Activated CD8-positive, alpha-beta T cell treated with anti-CD3 and anti-CD28 coated beads for 36 hours (primary cell): ENCODE data around the gene UBASH3B. TPM values are rescaled to one million over a fixed set of nuclear protein-coding genes. Genes with fewer than 3 reads are reported as not detected.
"Not testable (repeated sequence)": the region's sequence is repeated elsewhere in the genome, so short reads cannot be mapped to it uniquely, and the experiment has no call there.

Experiments used
- ATAC-seq: fragments of 200-7000 bp; cut with Tn5 transposase; one replicate; pipeline ENCODE4 v1.10.0; 2021; ENCODE audit warnings: mild to moderate bottlenecking, moderate library complexity
- CTCF ChIA-PET: fragments of 350-600 bp; sonication (Branson Sonifier 250); formaldehyde crosslinking; loops from one replicate; lab custom pipeline; 2021; ENCODE audit warnings: antibody characterized with exemption; lab: Charles Lee
- POLR2A ChIA-PET: fragments of 350-600 bp; sonication (Branson Sonifier 250); formaldehyde crosslinking; loops from one replicate; lab custom pipeline; 2021; ENCODE audit warnings: antibody characterized with exemption; lab: Charles Lee
- DNase-seq: peaks from one replicate; pipeline ENCODE4 v3.0.0-alpha.2; 2020
- H3K27ac Mint-ChIP-seq: one replicate; pipeline ENCODE4 v1.8.0; 2021; ENCODE audit warnings: mild to moderate bottlenecking, mixed read lengths
- H3K27me3 Mint-ChIP-seq: one replicate; pipeline ENCODE4 v1.8.0; 2021; ENCODE audit warnings: mixed read lengths
- H3K36me3 Mint-ChIP-seq: one replicate; pipeline ENCODE4 v1.8.0; 2021; ENCODE audit warnings: low read depth, mixed read lengths
- H3K4me1 Mint-ChIP-seq: one replicate; pipeline ENCODE4 v1.8.0; 2021; ENCODE audit warnings: low read depth, mixed read lengths
- H3K4me3 Mint-ChIP-seq: one replicate; pipeline ENCODE4 v1.8.0; 2021; ENCODE audit warnings: mild to moderate bottlenecking, moderate library complexity, mixed read lengths
- H3K9me3 Mint-ChIP-seq: one replicate; pipeline ENCODE4 v1.8.0; 2021; ENCODE audit warnings: mixed read lengths
- CTCF ChIP-seq: fragments of 200-600 bp; IDR thresholded peaks from one replicate; pipeline ENCODE4 v1.8.0; 2022; ENCODE audit warnings: antibody characterized with exemption, mild to moderate bottlenecking
- intact Hi-C: fragments of 100-400 bp; cut with micrococcal nuclease; formaldehyde crosslinking; loops from one replicate; pipeline ENCODE4 v1.10.0; 2022
- total RNA-seq, 2 experiments: library from RNA; stranded (reverse); gene quantifications; one replicate each; pipeline ENCODE4 v1.2.3, GENCODE V29; 2021

The UBASH3B gene
- total RNA-seq, 2 experiments from 2014 or later, result 36.1 to 40.6 TPM

GRCh38 chr11:122617926-122618325 lies 37.6 kb upstream of the UBASH3B start:
- H3K4me1 Mint-ChIP-seq, result peaks cover 3% of the 10 kb centered on the region
- ChIA-PET CTCF (interaction anchor here (1.0 kb wide), 1 partner anchor 11 kb away, joined by 3 read pairs; no protein-coding TSS in a partner anchor), POLR2A (interaction anchor here (1.0 kb wide), 1 partner anchor 158 kb away, joined by 3 read pairs; no protein-coding TSS in a partner anchor)
- ATAC-seq (no peak), DNase-seq (no peak)
- no peak overlapping the region for H3K4me3 Mint-ChIP-seq
- peaks cover 4% of the 10 kb centered on the region for H3K9me3 Mint-ChIP-seq
- intact Hi-C loops, result no loop called here
- H3K27me3 Mint-ChIP-seq, result no peaks in the 10 kb centered on the region
- TF ChIP-seq CTCF, result no peak
- H3K27ac Mint-ChIP-seq, result no peak overlapping the region
- no peaks in the 10 kb centered on the region for H3K36me3 Mint-ChIP-seq

- DNase-seq (no peak), ATAC-seq (no peak)
- ChIA-PET CTCF (interaction anchor here (0.8 to 2.3 kb wide), 3 partner anchors 10 to 163 kb away, joined by 3 to 9 read pairs (median 5); no protein-coding TSS in a partner anchor), POLR2A (interaction anchor here (0.7 kb wide), 1 partner anchor 443 kb away, joined by 3 read pairs; the partner anchor contains the start of gene HSPA8)
- intact Hi-C loops, result no loop called here
- Mint-ChIP-seq H3K4me1 (peaks cover 3% of the 10 kb centered on the region), H3K9me3 (peaks cover 4% of the 10 kb centered on the region), H3K27ac (no peak overlapping the region), H3K36me3 (no peaks in the 10 kb centered on the region), H3K27me3 (no peaks in the 10 kb centered on the region), H3K4me3 (no peak overlapping the region)
- TF ChIP-seq CTCF, result no peak
These were observed 36.6 kb upstream of the UBASH3B start for GRCh38 chr11:122618927-122619326.

- ChIA-PET CTCF (interaction anchor here (0.8 to 2.3 kb wide), 3 partner anchors 9 to 162 kb away, joined by 3 to 9 read pairs (median 5); no protein-coding TSS in a partner anchor), POLR2A (interaction anchor here (0.6 to 0.7 kb wide), 2 partner anchors 442 to 762 kb away, joined by 3 read pairs; partner anchors contain the start of gene HSPA8)
- no peak overlapping the region for H3K27ac Mint-ChIP-seq
- H3K27me3 Mint-ChIP-seq, result no peaks in the 10 kb centered on the region
- no peak for TF ChIP-seq CTCF
- H3K36me3 Mint-ChIP-seq, result no peaks in the 10 kb centered on the region
- H3K4me3 Mint-ChIP-seq, result no peak overlapping the region
- no peak for ATAC-seq
- H3K4me1 Mint-ChIP-seq, result peaks cover 3% of the 10 kb centered on the region
- DNase-seq, result no peak
- intact Hi-C loops, result loop anchor here (10.0 kb wide), 1 partner anchor 405 kb away; no protein-coding TSS in a partner anchor
- H3K9me3 Mint-ChIP-seq, result peaks cover 4% of the 10 kb centered on the region
These were observed 35.8 kb upstream of the UBASH3B start for GRCh38 chr11:122619757-122620156.

GRCh38 chr11:122625501-122625900 lies 30.0 kb upstream of the UBASH3B start:
- not testable (repeated sequence) for H3K27ac Mint-ChIP-seq, H3K4me1 Mint-ChIP-seq, H3K9me3 Mint-ChIP-seq, H3K4me3 Mint-ChIP-seq, H3K27me3 Mint-ChIP-seq, DNase-seq, ATAC-seq, H3K36me3 Mint-ChIP-seq
- ChIA-PET POLR2A (interaction anchor here (0.6 kb wide), 1 partner anchor 14 kb away, joined by 3 read pairs; no protein-coding TSS in a partner anchor), CTCF (interaction anchor here (0.7 to 5.3 kb wide), 4 partner anchors 16 to 242 kb away, joined by 3 to 127 read pairs (median 3); no protein-coding TSS in a partner anchor)
- intact Hi-C loops, result loop anchor here (10.0 kb wide), 1 partner anchor 399 kb away; no protein-coding TSS in a partner anchor

- Mint-ChIP-seq H3K4me1 (peaks cover 5% of the 10 kb centered on the region), H3K4me3 (no peak overlapping the region), H3K27ac (no peak overlapping the region), H3K36me3 (no peaks in the 10 kb centered on the region), H3K9me3 (no peaks in the 10 kb centered on the region), H3K27me3 (no peaks in the 10 kb centered on the region)
- no peak for TF ChIP-seq CTCF
- intact Hi-C loops, result loop anchor here (10.0 kb wide), 1 partner anchor 399 kb away; no protein-coding TSS in a partner anchor
- ChIA-PET CTCF (interaction anchor here (0.9 to 5.3 kb wide), 7 partner anchors 16 to 241 kb away, joined by 3 to 127 read pairs (median 3); no protein-coding TSS in a partner anchor), POLR2A (no interaction called here)
- ATAC-seq (no peak), DNase-seq (no peak)
These were observed 29.4 kb upstream of the UBASH3B start for GRCh38 chr11:122625976-122626665.
